GM03348 (cell line): ENCODE results near the gene SPATA7.

Experiments used
- DNase-seq: peaks from one replicate; pipeline ENCODE4 v3.0.0; 2012; ENCODE audit warnings: low spot score

SPATA7 gene

GRCh38 chr14:88417594-88417993 lies 32.1 kb downstream of the SPATA7 start:
- no peak for DNase-seq

DNA sequence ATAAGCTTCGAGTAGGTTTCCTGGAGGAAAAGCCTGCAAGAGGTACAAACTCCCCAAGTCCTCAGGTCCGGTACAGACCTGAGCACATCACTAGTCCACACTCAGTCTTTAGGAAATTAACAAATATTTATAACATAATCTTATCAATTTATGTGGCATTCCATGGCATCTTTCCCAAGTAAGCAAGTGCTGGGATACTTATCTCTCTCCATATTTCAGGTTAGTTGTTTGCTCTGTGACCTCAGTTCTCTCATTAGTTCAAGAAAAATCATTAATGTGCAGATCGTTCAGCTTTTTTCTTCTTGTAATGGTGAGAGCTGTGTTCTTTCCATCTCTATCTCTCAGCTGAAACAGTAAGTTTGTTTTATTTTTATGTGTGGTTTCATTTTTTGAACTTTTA lies 34.7 kb downstream of the SPATA7 start:
- no peak for DNase-seq

GRCh38 chr14:88421286-88421685 lies 35.8 kb downstream of the SPATA7 start:
- peak; percentile 16 for DNase-seq

DNA sequence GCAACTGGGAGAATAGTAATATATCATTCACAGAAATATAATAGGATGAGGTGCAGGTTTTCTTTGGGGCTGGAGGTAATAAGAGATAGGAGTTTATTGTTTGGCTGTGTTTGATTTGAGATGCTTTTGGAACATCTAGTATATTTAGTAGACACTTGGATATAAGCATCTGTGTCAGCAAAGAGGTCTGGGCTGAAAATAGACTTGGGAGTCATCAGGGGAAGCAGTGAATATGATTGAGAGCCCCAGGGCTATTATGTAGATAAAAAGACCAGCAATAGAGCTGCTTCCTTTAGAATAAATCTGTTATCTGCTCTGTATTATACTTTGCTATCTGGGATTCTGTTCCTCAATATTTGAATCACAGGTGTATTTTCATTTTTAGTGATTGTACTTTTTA lies 36.6 kb downstream of the SPATA7 start:
- no peak for DNase-seq

DNA sequence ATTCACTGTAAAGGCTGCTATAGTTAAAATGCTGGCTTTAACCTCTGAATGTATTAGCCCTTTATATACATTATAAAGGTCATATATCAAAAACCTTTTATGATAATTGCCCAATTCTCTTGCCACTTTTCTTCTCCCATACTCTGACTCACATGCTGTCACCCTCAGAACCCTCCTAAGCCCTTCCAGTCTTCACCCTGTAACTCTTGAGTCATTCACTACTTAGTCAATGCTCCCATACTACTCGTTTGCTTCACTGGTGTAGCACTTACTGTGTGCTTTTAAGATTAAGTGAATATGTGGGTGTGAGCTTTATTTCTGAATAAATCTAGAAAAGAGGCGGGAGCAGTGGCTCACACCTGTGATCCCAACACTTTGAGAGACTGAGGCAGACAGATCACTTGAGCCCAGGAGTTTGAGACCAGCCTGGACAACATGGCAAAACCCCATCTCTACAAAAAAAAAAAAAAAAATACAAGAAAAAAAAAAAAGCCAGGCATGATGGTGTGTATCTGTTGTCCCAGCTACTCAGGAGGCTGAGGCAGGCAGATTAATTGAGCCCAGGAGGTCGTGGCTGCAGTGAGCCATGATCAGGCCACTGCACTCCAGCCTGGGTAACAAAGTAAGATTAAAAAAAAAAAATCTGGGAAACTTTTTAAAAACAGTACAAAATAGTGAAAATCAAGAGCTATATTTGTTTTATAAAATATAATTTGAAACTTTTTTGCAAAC lies 37.6 kb downstream of the SPATA7 start:
- DNase-seq = peak; percentile 48

DNA sequence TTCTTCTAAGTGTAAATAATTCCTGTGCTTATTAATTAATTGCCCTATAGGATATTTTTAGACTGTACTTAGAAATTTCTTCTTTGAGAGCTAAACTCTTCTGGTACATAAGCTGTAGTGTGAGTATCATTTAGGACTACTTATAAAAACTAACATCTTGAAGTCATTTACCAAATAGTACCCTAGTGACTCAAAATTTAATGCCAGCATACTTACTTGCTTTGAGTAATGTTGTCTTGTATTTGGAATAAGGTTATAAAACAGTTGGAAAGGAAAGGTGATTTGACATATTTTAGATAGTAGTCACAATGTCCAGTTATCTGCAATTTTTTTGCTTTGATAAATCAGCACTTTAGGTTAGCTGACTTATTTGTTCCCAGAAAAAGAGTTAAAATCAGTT lies 39.1 kb downstream of the SPATA7 start:
- peak; percentile 24 for DNase-seq

- peak; percentile 3 for DNase-seq
Measured at GRCh38 chr14:88426271-88426670, 40.8 kb downstream of the SPATA7 start.

- DNase-seq = no peak
Measured at GRCh38 chr14:88430976-88431375, 45.5 kb downstream of the SPATA7 start.

DNA sequence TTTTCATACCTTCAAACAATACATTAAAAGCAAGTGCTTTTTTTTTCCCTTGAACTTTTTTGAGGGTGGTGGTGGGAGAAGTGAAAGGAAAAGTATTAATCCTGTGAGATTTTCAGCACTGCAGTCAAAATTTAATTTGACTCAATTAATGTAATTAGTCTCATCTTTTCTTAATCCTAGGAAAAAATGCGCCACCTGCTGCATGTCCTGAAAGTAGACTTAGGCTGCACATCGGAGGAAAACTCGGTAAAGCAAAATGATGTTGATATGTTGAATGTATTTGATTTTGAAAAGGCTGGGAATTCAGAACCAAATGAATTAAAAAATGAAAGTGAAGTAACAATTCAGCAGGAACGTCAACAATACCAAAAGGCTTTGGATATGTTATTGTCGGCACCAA lies 52.2 kb downstream of the SPATA7 start:
- DNase-seq = no peak

DNA sequence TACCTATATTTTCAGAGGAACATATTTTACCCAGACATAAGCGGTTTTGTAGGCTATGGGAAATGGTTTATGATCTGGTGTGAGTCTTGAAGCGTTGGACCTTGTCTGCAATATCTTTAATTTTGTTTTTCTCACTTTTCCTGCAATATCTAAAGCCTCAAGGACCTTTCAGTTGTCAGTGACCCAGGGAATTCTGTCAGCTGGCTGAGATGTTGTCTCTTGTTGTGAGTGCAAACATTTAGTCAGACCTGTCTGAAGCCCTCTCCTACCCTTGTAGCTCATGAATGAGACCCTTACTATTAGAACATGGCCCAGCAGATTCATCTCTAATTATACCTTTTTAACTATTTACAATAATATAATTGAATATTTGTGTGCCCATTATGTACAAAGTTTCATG lies 53.6 kb downstream of the SPATA7 start:
- DNase-seq = no peak

DNA sequence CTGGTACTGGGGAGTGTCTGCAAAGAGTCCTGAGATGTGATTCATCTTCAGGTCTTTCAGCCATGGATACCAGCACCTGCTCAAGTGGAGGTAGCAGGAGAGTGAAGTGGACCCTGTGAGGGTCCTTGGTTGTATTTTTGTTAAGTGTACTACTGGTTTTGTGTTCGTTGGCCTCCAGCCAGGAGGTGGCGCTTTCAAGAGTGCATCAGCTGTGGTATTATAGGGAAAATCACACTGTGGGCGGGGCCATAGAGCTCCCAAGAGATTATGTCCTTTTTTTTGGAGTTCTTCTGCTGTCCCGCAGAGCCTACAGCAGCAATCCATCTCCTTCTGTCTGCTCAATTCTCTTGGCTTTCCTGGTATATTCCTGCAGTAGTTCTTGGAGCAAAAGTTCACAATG lies 66.8 kb downstream of the SPATA7 start:
- DNase-seq = no peak

- peak; percentile 39 for DNase-seq
Measured at GRCh38 chr14:88454886-88455285, 69.4 kb downstream of the SPATA7 start.

DNA sequence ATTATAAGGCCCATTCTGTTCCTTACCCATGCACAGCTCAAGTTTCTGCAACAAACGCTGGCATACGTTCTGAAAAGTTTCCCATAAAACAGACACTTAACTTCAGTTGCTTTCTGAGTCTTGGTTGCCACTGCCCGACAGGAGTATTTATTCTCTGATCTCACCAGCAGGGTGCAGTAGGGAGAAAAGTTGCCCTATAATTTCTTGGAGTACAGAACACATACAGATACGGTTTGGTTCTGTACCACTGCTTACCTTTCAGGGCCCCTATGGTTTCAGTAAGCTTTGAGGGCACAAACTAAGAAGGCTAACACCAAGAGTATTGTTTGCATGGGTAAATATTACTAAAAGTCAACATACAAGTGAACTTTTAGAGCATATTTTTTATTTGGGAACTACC lies 77.9 kb downstream of the SPATA7 start:
- no peak for DNase-seq

GRCh38 chr14:88468406-88468805 lies 82.9 kb downstream of the SPATA7 start:
- DNase-seq = peak; percentile 29

DNA sequence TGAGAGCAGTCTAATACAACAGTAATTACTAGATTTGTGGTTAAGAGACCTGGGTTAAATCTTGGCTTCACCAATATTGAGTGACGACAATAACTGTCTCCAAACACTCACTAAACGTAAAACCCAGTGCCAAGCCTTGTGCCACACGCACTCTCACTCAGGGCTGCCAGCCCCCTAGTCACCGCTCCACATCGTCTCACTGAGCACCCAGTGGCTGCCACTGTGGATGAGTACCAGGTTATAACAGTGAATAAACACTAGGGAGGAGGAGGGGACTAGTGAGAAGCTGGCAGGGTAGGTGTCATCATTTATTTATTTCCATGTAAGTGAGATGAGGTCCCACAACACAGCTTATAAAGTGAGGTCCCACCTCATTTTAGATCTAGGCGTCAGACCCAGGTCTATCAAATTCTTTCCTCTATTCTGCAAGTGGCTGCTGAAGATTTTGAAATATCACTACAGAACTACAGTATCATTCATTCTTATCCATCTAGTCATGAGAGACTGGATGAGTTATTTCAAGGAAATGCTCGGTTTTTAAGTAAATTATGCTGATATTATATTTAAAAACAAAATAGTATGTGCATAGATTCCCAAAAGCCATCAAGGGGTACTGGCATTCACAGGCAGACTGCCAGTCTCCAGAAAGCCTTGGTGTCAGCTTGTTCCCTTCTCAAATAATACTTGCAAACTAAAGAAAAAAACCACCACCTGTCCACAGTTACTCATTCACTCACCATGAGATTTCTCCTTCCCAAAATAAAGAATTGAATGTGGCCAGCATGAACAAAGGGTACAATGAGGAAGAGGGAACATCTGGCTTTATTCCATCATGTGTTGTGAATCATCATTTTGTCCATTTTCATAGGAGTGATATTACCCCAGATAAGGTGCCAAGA lies 85.3 kb downstream of the SPATA7 start:
- no peak for DNase-seq

GRCh38 chr14:88473791-88474190 lies 88.3 kb downstream of the SPATA7 start:
- DNase-seq = no peak

GRCh38 chr14:88476214-88476774 lies 90.8 kb downstream of the SPATA7 start:
- no peak for DNase-seq

DNA sequence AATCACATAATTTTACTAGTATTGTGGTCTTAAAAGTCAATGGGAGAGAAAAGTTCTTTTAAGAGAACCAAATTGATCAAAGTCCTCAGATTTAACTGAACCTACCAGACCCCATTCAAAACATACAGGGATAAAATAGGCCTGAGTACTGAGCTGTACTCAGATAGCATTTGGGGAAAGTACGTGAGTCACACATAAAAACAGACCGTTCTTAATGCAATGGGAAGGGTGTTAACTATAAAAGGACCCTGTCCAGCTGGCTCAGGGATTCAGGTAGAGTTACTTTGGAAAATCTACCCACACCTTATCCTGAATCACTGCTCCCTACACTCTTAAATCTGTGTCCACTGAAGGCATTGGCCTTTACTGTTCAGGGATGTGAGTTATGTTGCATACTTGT lies 91.4 kb downstream of the SPATA7 start:
- DNase-seq = no peak

- DNase-seq = no peak
Measured at GRCh38 chr14:88477513-88478250, 92.2 kb downstream of the SPATA7 start.

DNA sequence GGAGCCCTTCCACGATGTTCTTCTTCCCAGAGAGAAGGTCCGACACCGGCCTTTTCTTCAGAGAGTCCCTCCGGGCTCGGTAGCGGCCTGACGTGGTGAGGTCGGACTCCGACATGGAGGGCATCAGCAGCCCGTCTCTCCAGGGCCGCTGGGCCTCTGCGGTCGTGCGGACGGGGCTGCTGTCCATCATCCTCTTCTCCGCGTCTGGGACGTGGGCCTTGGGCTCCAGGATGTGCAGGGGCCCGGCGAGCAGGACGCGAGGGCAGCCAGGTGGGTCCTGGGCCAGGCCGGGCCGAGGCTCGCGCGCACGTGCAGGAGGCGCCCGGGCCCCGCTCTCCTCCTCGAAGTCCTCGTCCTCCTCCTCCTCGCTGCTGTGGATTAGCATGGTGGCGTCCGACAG lies 93.5 kb downstream of the SPATA7 start:
- no peak for DNase-seq

GRCh38 chr14:88479574-88479987 lies 94.1 kb downstream of the SPATA7 start:
- DNase-seq = no peak

DNA sequence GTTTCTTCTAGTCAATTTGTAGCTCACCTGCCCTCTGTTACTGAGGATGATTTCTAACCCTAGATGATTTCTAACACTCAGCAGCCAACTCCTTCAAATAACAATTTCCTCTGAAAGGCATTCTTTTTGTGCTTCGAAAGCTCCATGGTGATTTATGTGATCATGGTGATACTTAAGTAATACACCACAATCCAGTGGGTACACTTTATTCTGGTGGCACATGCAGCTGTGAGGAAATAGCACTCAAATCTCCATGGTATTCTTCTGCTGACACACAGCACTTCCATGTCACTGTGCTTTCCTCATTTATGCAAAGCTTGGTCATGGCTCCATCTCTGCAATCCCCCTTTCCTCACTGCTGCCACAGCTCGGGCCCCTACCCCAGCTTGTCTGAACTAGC lies 95.6 kb downstream of the SPATA7 start:
- no peak for DNase-seq
